Body of pancreas (tissue), 4 donors: Measurements from ENCODE around the gene KLC3.
"Not testable (repeated sequence)": the region's sequence is repeated elsewhere in the genome, so short reads cannot be mapped to it uniquely, and the experiment has no call there.

Experiments used
- CTCF ChIP-seq, 7 experiments: fragments of 450-650 bp in 4 of 7; fragments of 200-600 bp in 3 of 7; sonication (generic) in 3 of 7; IDR thresholded peaks; one replicate each; pipeline ENCODE4 v1.5.1; 2016 to 2019; ENCODE audit warnings: antibody characterized with exemption in 7 of 7
- POLR2A ChIP-seq, 3 donors: fragments of 450-650 bp; IDR thresholded peaks; one replicate each; pipeline ENCODE4 v1.6.1; 2016; ENCODE audit warnings: antibody characterized with exemption in 3 of 3, mild to moderate bottlenecking in 2 of 3

GRCh38 chr19:45309322-45309721 is 31.2 kb upstream of the KLC3 start:
- TF ChIP-seq CTCF, POLR2A (IDR thresholded peaks at IDR 0.05): not testable (repeated sequence)
